Nephron (organoid): ENCODE results near the gene TESK2.
"Not testable (repeated sequence)": the region's sequence is repeated elsewhere in the genome, so short reads cannot be mapped to it uniquely, and the experiment has no call there.

Experiments used
- H3K27ac Mint-ChIP-seq, 3 experiments: 2 replicates each; pipeline ENCODE4 v1.8.0; 2020; ENCODE audit warnings: mixed read lengths in 3 of 3, mild to moderate bottlenecking in 2 of 3, moderate library complexity in 1 of 3
- H3K27me3 Mint-ChIP-seq: 2 replicates; pipeline ENCODE4 v1.8.0; 2021; ENCODE audit warnings: low read depth, mild to moderate bottlenecking, moderate library complexity, mixed read lengths
- H3K36me3 Mint-ChIP-seq: 2 replicates; pipeline ENCODE4 v1.8.0; 2020; ENCODE audit warnings: low read depth, mixed read lengths
- H3K4me1 Mint-ChIP-seq: 2 replicates; pipeline ENCODE4 v1.8.0; 2020; ENCODE audit warnings: mixed read lengths
- H3K4me3 Mint-ChIP-seq, 3 experiments: 2 replicates each; pipeline ENCODE4 v1.8.0; 2020; ENCODE audit warnings: mild to moderate bottlenecking in 3 of 3, mixed read lengths in 3 of 3, moderate library complexity in 2 of 3
- H3K9me3 Mint-ChIP-seq: 2 replicates; pipeline ENCODE4 v1.8.0; 2020; ENCODE audit warnings: mixed read lengths
- TF ChIP-seq, protein P1 (sequence below), 3 experiments: fragments of 200-600 bp; sonication (generic); IDR thresholded peaks; one replicate each; pipeline ENCODE4 v1.5.0; 2021; ENCODE audit warnings: antibody characterized with exemption in 3 of 3; ENCODE audit not compliant: unreplicated experiment in 3 of 3

The TESK2 gene

DNA sequence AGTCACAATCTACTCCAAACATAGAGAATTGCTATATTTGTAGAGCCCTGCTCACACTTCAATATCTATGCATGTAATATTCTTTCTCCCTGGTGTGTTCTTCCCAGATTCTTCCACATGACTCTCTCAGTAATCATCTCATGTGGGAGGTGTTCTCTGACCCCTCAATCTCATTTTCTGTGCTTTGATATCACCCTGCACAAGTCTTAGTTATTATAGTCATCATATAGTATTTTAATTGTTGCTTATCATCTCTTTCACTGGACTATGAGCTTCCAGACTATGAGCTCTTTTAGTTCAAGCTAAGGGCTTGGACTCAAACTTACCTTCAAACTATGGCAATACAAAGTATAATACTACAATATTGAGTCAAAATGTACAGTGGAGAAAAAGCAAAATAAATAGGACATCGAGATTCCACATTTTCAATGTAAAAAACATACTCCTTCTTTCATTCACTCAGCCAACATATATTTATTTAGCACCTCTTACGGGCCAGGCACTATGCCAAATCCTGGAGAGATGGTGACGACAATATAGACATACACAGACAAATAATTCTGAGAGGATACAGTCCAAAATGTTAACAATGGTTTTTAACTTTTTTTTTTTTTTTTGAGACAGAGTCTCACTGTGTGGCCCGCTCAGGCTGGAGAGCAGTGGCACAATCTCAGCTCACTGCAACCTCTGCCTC lies 12.7 kb downstream of the TESK2 start:
- no peaks in the 10 kb centered on the region for H3K9me3 Mint-ChIP-seq
- no peak overlapping the region for H3K27ac Mint-ChIP-seq
- H3K4me3 Mint-ChIP-seq, result no peak overlapping the region
- TF ChIP-seq, protein P1, sequence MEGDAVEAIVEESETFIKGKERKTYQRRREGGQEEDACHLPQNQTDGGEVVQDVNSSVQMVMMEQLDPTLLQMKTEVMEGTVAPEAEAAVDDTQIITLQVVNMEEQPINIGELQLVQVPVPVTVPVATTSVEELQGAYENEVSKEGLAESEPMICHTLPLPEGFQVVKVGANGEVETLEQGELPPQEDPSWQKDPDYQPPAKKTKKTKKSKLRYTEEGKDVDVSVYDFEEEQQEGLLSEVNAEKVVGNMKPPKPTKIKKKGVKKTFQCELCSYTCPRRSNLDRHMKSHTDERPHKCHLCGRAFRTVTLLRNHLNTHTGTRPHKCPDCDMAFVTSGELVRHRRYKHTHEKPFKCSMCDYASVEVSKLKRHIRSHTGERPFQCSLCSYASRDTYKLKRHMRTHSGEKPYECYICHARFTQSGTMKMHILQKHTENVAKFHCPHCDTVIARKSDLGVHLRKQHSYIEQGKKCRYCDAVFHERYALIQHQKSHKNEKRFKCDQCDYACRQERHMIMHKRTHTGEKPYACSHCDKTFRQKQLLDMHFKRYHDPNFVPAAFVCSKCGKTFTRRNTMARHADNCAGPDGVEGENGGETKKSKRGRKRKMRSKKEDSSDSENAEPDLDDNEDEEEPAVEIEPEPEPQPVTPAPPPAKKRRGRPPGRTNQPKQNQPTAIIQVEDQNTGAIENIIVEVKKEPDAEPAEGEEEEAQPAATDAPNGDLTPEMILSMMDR (IDR thresholded peaks at IDR 0.05; ENCODE audit: unreplicated experiment in 3 of 3), result no peak
- no peaks in the 10 kb centered on the region for H3K36me3 Mint-ChIP-seq
- H3K27me3 Mint-ChIP-seq, result no peaks in the 10 kb centered on the region
- no peaks in the 10 kb centered on the region for H3K4me1 Mint-ChIP-seq

DNA sequence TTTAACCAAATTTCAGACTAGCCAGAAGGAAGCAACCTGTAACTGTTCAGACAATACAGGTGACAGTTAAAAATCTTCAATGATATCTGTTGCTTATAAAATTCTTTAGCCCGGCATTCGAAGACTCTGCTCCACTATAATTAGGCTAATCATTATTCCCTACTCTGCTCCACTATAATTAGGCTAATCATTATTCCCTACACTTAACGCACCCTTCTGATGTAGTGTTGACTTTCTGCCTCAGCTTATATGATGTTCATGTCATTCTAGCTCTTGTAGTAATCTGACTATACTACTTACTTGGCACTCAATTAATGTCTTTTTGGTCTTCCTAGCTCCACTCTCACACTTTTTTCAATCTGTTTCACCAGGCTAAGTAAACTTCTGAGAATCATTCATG lies 13.3 kb downstream of the TESK2 start:
- Mint-ChIP-seq H3K36me3 (no peaks in the 10 kb centered on the region), H3K4me1 (no peaks in the 10 kb centered on the region), H3K4me3 (no peak overlapping the region), H3K27me3 (no peaks in the 10 kb centered on the region), H3K9me3 (no peaks in the 10 kb centered on the region), H3K27ac (no peak overlapping the region)
- TF ChIP-seq, protein P1 (IDR thresholded peaks at IDR 0.05; ENCODE audit: unreplicated experiment in 3 of 3), result no peak

DNA sequence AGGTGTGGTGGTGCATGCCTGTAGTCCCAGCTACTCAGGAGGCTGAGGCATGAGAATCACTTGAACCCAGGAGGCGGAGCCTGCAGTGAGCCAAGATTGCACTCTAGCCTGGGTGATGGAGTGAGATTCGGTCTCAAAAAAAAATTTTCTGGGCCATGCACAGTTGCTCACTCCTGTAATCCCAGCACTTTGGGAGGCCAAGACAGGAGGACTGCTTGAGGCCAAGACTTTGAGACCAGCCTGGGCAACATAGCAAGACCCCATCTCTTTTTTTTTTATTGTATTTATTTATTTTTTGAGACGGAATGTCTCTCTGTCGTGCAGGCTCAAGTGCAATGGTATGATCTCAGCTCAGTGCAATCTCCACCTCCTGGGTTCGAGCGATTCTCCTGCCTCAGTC lies 16.8 kb downstream of the TESK2 start:
- H3K27ac Mint-ChIP-seq, H3K36me3 Mint-ChIP-seq, H3K9me3 Mint-ChIP-seq, H3K27me3 Mint-ChIP-seq, H3K4me3 Mint-ChIP-seq, H3K4me1 Mint-ChIP-seq: not testable (repeated sequence)

DNA sequence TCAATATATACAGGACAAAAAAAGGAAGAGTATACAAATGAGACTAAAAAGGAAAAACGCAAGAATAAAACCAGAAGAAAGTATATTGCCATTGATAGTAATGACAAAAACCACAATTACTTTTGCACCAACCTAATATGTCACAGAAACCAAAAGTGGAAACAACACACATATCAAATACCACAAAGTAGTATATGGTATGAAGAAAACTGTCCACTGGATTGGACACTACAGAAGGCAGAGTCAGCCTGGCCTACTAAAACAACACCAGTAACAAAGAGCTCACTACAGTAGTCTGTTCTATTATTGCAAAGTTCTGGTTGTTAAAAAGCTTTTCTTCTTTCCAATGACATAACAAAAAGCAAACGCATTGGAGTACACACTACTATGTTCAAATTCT lies 17.7 kb downstream of the TESK2 start:
- H3K27me3 Mint-ChIP-seq, result no peaks in the 10 kb centered on the region
- no peaks in the 10 kb centered on the region for H3K4me1 Mint-ChIP-seq
- H3K27ac Mint-ChIP-seq, result no peak overlapping the region
- H3K9me3 Mint-ChIP-seq, result no peaks in the 10 kb centered on the region
- TF ChIP-seq, protein P1 (IDR thresholded peaks at IDR 0.05; ENCODE audit: unreplicated experiment in 3 of 3), result no peak
- H3K36me3 Mint-ChIP-seq, result no peaks in the 10 kb centered on the region
- H3K4me3 Mint-ChIP-seq, result no peak overlapping the region

DNA sequence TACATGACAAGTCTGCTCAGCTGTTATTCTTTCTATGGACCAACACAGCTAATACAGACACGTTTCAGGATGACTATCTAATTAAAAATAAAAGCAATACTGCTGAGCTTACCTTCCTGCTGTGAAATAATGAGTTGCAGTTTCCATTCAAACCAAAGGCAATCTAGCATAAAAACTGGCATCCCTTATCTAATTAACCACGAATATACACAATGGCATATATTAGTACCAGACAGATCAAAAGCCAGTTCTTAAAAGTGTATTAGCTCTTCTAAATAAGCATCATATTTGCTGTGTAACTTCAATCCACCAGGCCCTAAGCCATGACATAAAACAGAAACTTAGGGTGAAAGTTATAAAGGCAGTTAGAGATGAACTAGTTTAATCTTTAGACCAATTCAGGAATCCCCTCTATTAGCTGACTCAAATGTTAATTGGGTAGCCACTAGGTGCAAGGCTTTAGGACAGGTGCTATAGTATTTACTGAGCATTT lies 20.6 kb downstream of the TESK2 start:
- TF ChIP-seq, protein P1 (IDR thresholded peaks at IDR 0.05; ENCODE audit: unreplicated experiment in 3 of 3), result no peak

DNA sequence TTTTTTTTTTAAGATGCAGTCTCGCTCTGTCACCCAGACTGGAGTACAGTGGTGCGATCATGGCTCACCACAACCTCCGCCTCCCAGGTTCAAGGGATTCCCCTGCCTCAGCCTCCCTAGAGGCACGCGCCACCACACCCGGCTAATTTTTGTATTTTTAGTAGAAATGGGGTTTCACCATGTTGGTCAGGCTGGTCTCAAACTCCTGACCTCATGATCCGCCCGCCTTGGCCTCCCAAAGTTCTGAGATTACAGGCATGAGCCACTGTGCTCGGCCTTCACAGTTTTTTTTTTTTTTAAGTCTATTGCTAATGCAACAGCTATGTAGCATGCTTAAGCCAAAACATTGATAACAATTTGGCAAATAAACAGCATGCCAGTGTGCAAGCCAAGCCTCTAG lies 23.6 kb downstream of the TESK2 start:
- not testable (repeated sequence) for H3K9me3 Mint-ChIP-seq, H3K4me1 Mint-ChIP-seq, H3K27ac Mint-ChIP-seq, H3K27me3 Mint-ChIP-seq, H3K36me3 Mint-ChIP-seq, H3K4me3 Mint-ChIP-seq

More for the DNA sequence above, 20.6 kb downstream of the TESK2 start:
- H3K4me3 Mint-ChIP-seq, result no peak overlapping the region
- H3K27ac Mint-ChIP-seq, result no peak overlapping the region
- no peaks in the 10 kb centered on the region for H3K9me3 Mint-ChIP-seq
- H3K4me1 Mint-ChIP-seq, result no peaks in the 10 kb centered on the region
- no peaks in the 10 kb centered on the region for H3K27me3 Mint-ChIP-seq
- no peaks in the 10 kb centered on the region for H3K36me3 Mint-ChIP-seq

DNA sequence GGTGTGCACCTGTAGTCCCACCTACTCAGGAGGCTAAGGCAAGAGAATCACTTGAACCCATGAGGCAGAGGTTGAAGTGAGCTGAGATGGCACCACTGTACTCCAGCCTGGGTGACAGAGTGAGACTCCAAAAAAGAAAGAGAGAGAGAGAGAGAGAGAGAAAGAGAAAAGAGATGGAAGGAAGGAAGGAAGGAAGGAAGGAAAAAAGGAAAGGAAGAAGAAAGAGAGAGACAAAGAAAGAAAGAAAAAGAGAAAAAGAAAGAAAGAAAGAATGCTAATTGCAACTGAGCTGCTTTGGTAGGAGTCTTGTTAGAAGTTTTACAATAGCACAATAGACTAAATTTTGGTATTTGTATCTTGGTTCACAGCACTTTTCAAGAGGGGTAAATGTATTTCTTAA lies 25.7 kb downstream of the TESK2 start:
- Mint-ChIP-seq H3K4me3 (no peak overlapping the region), H3K27me3 (no peaks in the 10 kb centered on the region), H3K36me3 (no peaks in the 10 kb centered on the region), H3K9me3 (no peaks in the 10 kb centered on the region), H3K4me1 (no peaks in the 10 kb centered on the region), H3K27ac (no peak overlapping the region)
- TF ChIP-seq, protein P1 (IDR thresholded peaks at IDR 0.05; ENCODE audit: unreplicated experiment in 3 of 3), result no peak
